Measurements from ENCODE around the gene L3MBTL4.

L3MBTL4 gene

GRCh38 chr18:6120820-6121279 lies 293.9 kb downstream of the L3MBTL4 start:
- H3K18ac ChIP-seq (ENCODE audit: low read depth in 1 of 2, low read length in 2 of 2) = no peak overlapping the region
- H3K4me1 ChIP-seq (ENCODE audit: control insufficient read depth, insufficient read depth, low read depth, low read length) = no peaks in the 10 kb centered on the region
- no peak overlapping the region for H3K9ac ChIP-seq (ENCODE audit: low read length)
- no peak overlapping the region for H3K14ac ChIP-seq (ENCODE audit: low read length in 2 of 2)
- H2AFZ ChIP-seq (ENCODE audit: low read depth, low read length) = no peak overlapping the region
- WGBS = 89% methylated on average over 2 of the region's 4 CpGs
- no peak overlapping the region for H2BK120ac ChIP-seq (ENCODE audit: low read depth, low read length)
- no peak overlapping the region for H4K91ac ChIP-seq (ENCODE audit: low read length)
- H3K9me3 ChIP-seq (ENCODE audit: control insufficient read depth, low read length) = no peaks in the 10 kb centered on the region
- H3K23ac ChIP-seq (ENCODE audit: low read length in 2 of 2) = no peak overlapping the region
- no peak overlapping the region for H3K4ac ChIP-seq (ENCODE audit: low read depth in 1 of 2, low read length in 2 of 2)
- H3K4me3 ChIP-seq (ENCODE audit: insufficient read depth in 1 of 2, low read depth in 1 of 2, low read length in 2 of 2) = no peak overlapping the region
- DNase-seq = no peak
- no peaks in the 10 kb centered on the region for H3K27me3 ChIP-seq (ENCODE audit: control insufficient read depth in 1 of 2, insufficient read depth in 1 of 2, low read length in 2 of 2)
- no peak overlapping the region for H3K4me2 ChIP-seq (ENCODE audit: low read length, poor library complexity, severe bottlenecking)
- no peaks in the 10 kb centered on the region for H3K36me3 ChIP-seq (ENCODE audit: control insufficient read depth in 1 of 2, insufficient read depth in 2 of 2, low read depth in 1 of 2, low read length in 2 of 2)
- no peak overlapping the region for H3K27ac ChIP-seq (ENCODE audit: low read length, poor library complexity, severe bottlenecking)
- no peaks in the 10 kb centered on the region for H3K79me1 ChIP-seq (replicated peaks; ENCODE audit: low read length, poor library complexity, severe bottlenecking)
- H4K8ac ChIP-seq (ENCODE audit: low read length) = no peak overlapping the region
- H2AK5ac ChIP-seq (ENCODE audit: low read length, severe bottlenecking) = no peak overlapping the region
- H2BK12ac ChIP-seq (ENCODE audit: low read length in 2 of 2) = no peak overlapping the region
- H2BK5ac ChIP-seq (ENCODE audit: low read depth, low read length, poor library complexity, severe bottlenecking) = no peak overlapping the region
- no peak overlapping the region for H2BK15ac ChIP-seq (ENCODE audit: low read depth, poor library complexity, severe bottlenecking)

- Histone ChIP-seq H4K8ac (ENCODE audit: low read length) (no peak overlapping the region), H3K4me1 (ENCODE audit: control insufficient read depth, insufficient read depth, low read depth, low read length) (no peaks in the 10 kb centered on the region), H2AFZ (ENCODE audit: low read depth, low read length) (no peak overlapping the region), H3K79me1 (replicated peaks; ENCODE audit: low read length, poor library complexity, severe bottlenecking) (no peaks in the 10 kb centered on the region), H3K4me3 (ENCODE audit: insufficient read depth in 1 of 2, low read depth in 1 of 2, low read length in 2 of 2) (no peak overlapping the region), H3K27me3 (ENCODE audit: control insufficient read depth in 1 of 2, insufficient read depth in 1 of 2, low read length in 2 of 2) (no peaks in the 10 kb centered on the region), H2BK5ac (ENCODE audit: low read depth, low read length, poor library complexity, severe bottlenecking) (no peak overlapping the region), H2BK12ac (ENCODE audit: low read length in 2 of 2) (no peak overlapping the region), H3K23ac (ENCODE audit: low read length in 2 of 2) (no peak overlapping the region), H4K91ac (ENCODE audit: low read length) (no peak overlapping the region), H2BK120ac (ENCODE audit: low read depth, low read length) (no peak overlapping the region), H3K36me3 (ENCODE audit: control insufficient read depth in 1 of 2, insufficient read depth in 2 of 2, low read depth in 1 of 2, low read length in 2 of 2) (no peaks in the 10 kb centered on the region), H3K4me2 (ENCODE audit: low read length, poor library complexity, severe bottlenecking) (no peak overlapping the region), H3K9me3 (ENCODE audit: control insufficient read depth, low read length) (no peaks in the 10 kb centered on the region), H3K18ac (ENCODE audit: low read depth in 1 of 2, low read length in 2 of 2) (no peak overlapping the region), H2AK5ac (ENCODE audit: low read length, severe bottlenecking) (no peak overlapping the region), H3K4ac (ENCODE audit: low read depth in 1 of 2, low read length in 2 of 2) (no peak overlapping the region), H3K27ac (ENCODE audit: low read length, poor library complexity, severe bottlenecking) (no peak overlapping the region), H2BK15ac (ENCODE audit: low read depth, poor library complexity, severe bottlenecking) (no peak overlapping the region), H3K14ac (ENCODE audit: low read length in 2 of 2) (no peak overlapping the region), H3K9ac (ENCODE audit: low read length) (no peak overlapping the region)
- WGBS = 50% methylated on average over 1 of the region's 1 CpG
- DNase-seq = no peak
Measured at GRCh38 chr18:6119761-6120160, 294.9 kb downstream of the L3MBTL4 start.

GRCh38 chr18:6118080-6118479 lies 296.6 kb downstream of the L3MBTL4 start:
- Histone ChIP-seq H3K9me3 (ENCODE audit: control insufficient read depth, low read length) (no peaks in the 10 kb centered on the region), H3K27ac (ENCODE audit: low read length, poor library complexity, severe bottlenecking) (no peak overlapping the region), H2BK5ac (ENCODE audit: low read depth, low read length, poor library complexity, severe bottlenecking) (no peak overlapping the region), H3K4me2 (ENCODE audit: low read length, poor library complexity, severe bottlenecking) (no peak overlapping the region), H2BK120ac (ENCODE audit: low read depth, low read length) (no peak overlapping the region), H3K18ac (ENCODE audit: low read depth in 1 of 2, low read length in 2 of 2) (no peak overlapping the region), H3K4me1 (ENCODE audit: control insufficient read depth, insufficient read depth, low read depth, low read length) (no peaks in the 10 kb centered on the region), H4K91ac (ENCODE audit: low read length) (no peak overlapping the region), H2AFZ (ENCODE audit: low read depth, low read length) (no peak overlapping the region), H3K79me1 (replicated peaks; ENCODE audit: low read length, poor library complexity, severe bottlenecking) (no peaks in the 10 kb centered on the region), H3K9ac (ENCODE audit: low read length) (no peak overlapping the region), H3K23ac (ENCODE audit: low read length in 2 of 2) (no peak overlapping the region), H3K4ac (ENCODE audit: low read depth in 1 of 2, low read length in 2 of 2) (no peak overlapping the region), H2AK5ac (ENCODE audit: low read length, severe bottlenecking) (no peak overlapping the region), H3K36me3 (ENCODE audit: control insufficient read depth in 1 of 2, insufficient read depth in 2 of 2, low read depth in 1 of 2, low read length in 2 of 2) (no peaks in the 10 kb centered on the region), H3K27me3 (ENCODE audit: control insufficient read depth in 1 of 2, insufficient read depth in 1 of 2, low read length in 2 of 2) (no peaks in the 10 kb centered on the region), H4K8ac (ENCODE audit: low read length) (no peak overlapping the region), H2BK12ac (ENCODE audit: low read length in 2 of 2) (no peak overlapping the region), H3K14ac (ENCODE audit: low read length in 2 of 2) (no peak overlapping the region), H2BK15ac (ENCODE audit: low read depth, poor library complexity, severe bottlenecking) (no peak overlapping the region), H3K4me3 (ENCODE audit: insufficient read depth in 1 of 2, low read depth in 1 of 2, low read length in 2 of 2) (no peak overlapping the region)
- 47% methylated on average over 2 of the region's 2 CpGs for WGBS
- no peak for DNase-seq

DNA sequence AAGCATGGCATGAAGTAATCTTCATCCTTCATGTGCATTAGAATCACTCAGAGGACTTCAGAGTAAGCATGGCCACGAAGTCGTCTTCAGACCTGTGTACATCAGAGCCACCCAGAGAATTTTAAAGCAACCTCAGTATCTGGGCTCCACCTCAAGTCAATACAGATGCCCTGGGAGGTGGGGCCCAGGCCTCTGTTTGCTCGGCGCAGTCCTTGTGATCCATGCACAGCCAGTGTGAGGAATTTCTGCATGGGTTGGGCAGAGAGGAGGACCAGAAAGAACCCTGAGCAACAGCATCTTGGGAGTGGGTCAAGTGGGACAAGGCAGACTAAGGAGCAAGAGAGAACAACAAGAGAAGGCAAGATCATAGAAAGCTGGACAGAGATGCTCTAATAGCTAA lies 299.0 kb downstream of the L3MBTL4 start:
- Histone ChIP-seq H4K8ac (ENCODE audit: low read length) (no peak overlapping the region), H2AK5ac (ENCODE audit: low read length, severe bottlenecking) (no peak overlapping the region), H3K18ac (ENCODE audit: low read depth in 1 of 2, low read length in 2 of 2) (no peak overlapping the region), H2BK5ac (ENCODE audit: low read depth, low read length, poor library complexity, severe bottlenecking) (no peak overlapping the region), H3K9ac (ENCODE audit: low read length) (no peak overlapping the region), H3K4ac (ENCODE audit: low read depth in 1 of 2, low read length in 2 of 2) (no peak overlapping the region), H3K36me3 (ENCODE audit: control insufficient read depth in 1 of 2, insufficient read depth in 2 of 2, low read depth in 1 of 2, low read length in 2 of 2) (no peaks in the 10 kb centered on the region), H4K91ac (ENCODE audit: low read length) (no peak overlapping the region), H3K27ac (ENCODE audit: low read length, poor library complexity, severe bottlenecking) (no peak overlapping the region), H3K79me1 (replicated peaks; ENCODE audit: low read length, poor library complexity, severe bottlenecking) (no peaks in the 10 kb centered on the region), H2AFZ (ENCODE audit: low read depth, low read length) (no peak overlapping the region), H3K9me3 (ENCODE audit: control insufficient read depth, low read length) (no peaks in the 10 kb centered on the region), H3K4me3 (ENCODE audit: insufficient read depth in 1 of 2, low read depth in 1 of 2, low read length in 2 of 2) (no peak overlapping the region), H3K14ac (ENCODE audit: low read length in 2 of 2) (no peak overlapping the region), H3K23ac (ENCODE audit: low read length in 2 of 2) (no peak overlapping the region), H3K27me3 (ENCODE audit: control insufficient read depth in 1 of 2, insufficient read depth in 1 of 2, low read length in 2 of 2) (no peaks in the 10 kb centered on the region), H3K4me2 (ENCODE audit: low read length, poor library complexity, severe bottlenecking) (no peak overlapping the region), H2BK15ac (ENCODE audit: low read depth, poor library complexity, severe bottlenecking) (no peak overlapping the region), H2BK12ac (ENCODE audit: low read length in 2 of 2) (no peak overlapping the region), H3K4me1 (ENCODE audit: control insufficient read depth, insufficient read depth, low read depth, low read length) (no peaks in the 10 kb centered on the region), H2BK120ac (ENCODE audit: low read depth, low read length) (no peak overlapping the region)
- WGBS = 86% methylated on average over 4 of the region's 4 CpGs
- DNase-seq = no peak
